GM03348 (cell line): Measurements from ENCODE around the gene DDX6.
"Not testable (repeated sequence)": the region's sequence is repeated elsewhere in the genome, so short reads cannot be mapped to it uniquely, and the experiment has no call there.

Source experiments
- DNase-seq: peaks from one replicate; pipeline ENCODE4 v3.0.0; 2012; ENCODE audit warnings: low spot score

DDX6 gene

GRCh38 chr11:118791111-118791960 lies at the start of gene DDX6:
Gene DDX6, minus strand, starts transcription at chr11:118791164. Its CDS starts 4,913 bp downstream, at chr11:118786251.
- DNase-seq = peak; percentile 96

- no peak for DNase-seq
Observed at GRCh38 chr11:118838905-118839553, 48.1 kb upstream of the DDX6 start.

- no peak for DNase-seq
Observed at GRCh38 chr11:118837868-118838267, 46.9 kb upstream of the DDX6 start.

GRCh38 chr11:118834427-118835028 lies 43.6 kb upstream of the DDX6 start:
- DNase-seq = peak; percentile 54

- DNase-seq = no peak
Observed at GRCh38 chr11:118827118-118827517, 36.2 kb upstream of the DDX6 start.

- not testable (repeated sequence) for DNase-seq
Observed at GRCh38 chr11:118822936-118823510, 32.1 kb upstream of the DDX6 start.

GRCh38 chr11:118820412-118821357 lies 29.7 kb upstream of the DDX6 start:
- DNase-seq = peak; percentile 23

GRCh38 chr11:118820025-118820379 lies 29.0 kb upstream of the DDX6 start:
- not testable (repeated sequence) for DNase-seq

- DNase-seq = no peak
Observed at GRCh38 chr11:118819334-118820024, 28.5 kb upstream of the DDX6 start.

- DNase-seq = no peak
Observed at GRCh38 chr11:118818130-118818529, 27.2 kb upstream of the DDX6 start.

- DNase-seq = no peak
Observed at GRCh38 chr11:118813551-118813950, 22.6 kb upstream of the DDX6 start.

GRCh38 chr11:118812485-118812884 lies 21.5 kb upstream of the DDX6 start:
- no peak for DNase-seq

- DNase-seq = no peak
Observed at GRCh38 chr11:118807800-118808778, 17.1 kb upstream of the DDX6 start.

GRCh38 chr11:118806400-118806799 lies 15.4 kb upstream of the DDX6 start:
- DNase-seq = no peak

GRCh38 chr11:118804094-118804493 lies 13.1 kb upstream of the DDX6 start:
- no peak for DNase-seq

GRCh38 chr11:118799372-118799771 lies 8.4 kb upstream of the DDX6 start:
- DNase-seq = no peak

GRCh38 chr11:118797510-118797909 lies 6.5 kb upstream of the DDX6 start:
- DNase-seq = no peak

- DNase-seq = peak; percentile 82
Observed at GRCh38 chr11:118792570-118793124, 1.7 kb upstream of the DDX6 start.

GRCh38 chr11:118791961-118792569 lies 1.1 kb upstream of the DDX6 start:
- DNase-seq = peak; percentile 38
